Measurements from ENCODE around the gene KIAA1191.
"Not testable (repeated sequence)": the region's sequence is repeated elsewhere in the genome, so short reads cannot be mapped to it uniquely, and the experiment has no call there.

KIAA1191 gene

GRCh38 chr5:176317534-176318374 lies 43.8 kb downstream of the KIAA1191 start:
- no peak for DNase-seq (ENCODE audit: low spot score)

- not testable (repeated sequence) for DNase-seq (ENCODE audit: low spot score)
Observed at GRCh38 chr5:176305356-176305755, 56.2 kb downstream of the KIAA1191 start.

Data from SW480 (cell line).